Neural cell (in vitro differentiated cells): Measurements from ENCODE around the gene ATP5ME.

Source experiments
- EP300 ChIP-seq: fragments of 450-650 bp; conservative IDR thresholded peaks from 2 replicates; pipeline ENCODE4 v1.6.1; 2014; ENCODE audit warnings: antibody characterized with exemption, mild to moderate bottlenecking, moderate library complexity; ENCODE audit not compliant: poor library complexity, severe bottlenecking
- EZH2 ChIP-seq: fragments of 200-600, 300-800 bp; shearing (Covaris generic), sonication (generic); IDR thresholded peaks from 2 replicates; pipeline ENCODE4 v1.6.1; 2014; ENCODE audit warnings: antibody characterized with exemption, low read length, borderline replicate concordance, mild to moderate bottlenecking; ENCODE audit not compliant: insufficient read depth, poor library complexity, severe bottlenecking
- MXI1 ChIP-seq: fragments of 450-650 bp; conservative IDR thresholded peaks from 2 replicates; pipeline ENCODE4 v1.6.1; 2014; ENCODE audit warnings: antibody characterized with exemption, mild to moderate bottlenecking; ENCODE audit not compliant: poor library complexity, severe bottlenecking
- POLR2AphosphoS5 ChIP-seq: IDR thresholded peaks from 2 replicates; pipeline ENCODE4 v1.6.1; 2012
- RAD21 ChIP-seq: fragments of 450-650 bp; conservative IDR thresholded peaks from 2 replicates; pipeline ENCODE4 v1.6.1; 2014; ENCODE audit warnings: antibody characterized with exemption, mild to moderate bottlenecking, moderate library complexity
- TAF1 ChIP-seq: IDR thresholded peaks from 2 replicates; pipeline ENCODE4 v1.6.1; 2012; ENCODE audit warnings: low read depth
- TF ChIP-seq, protein P1 (sequence below): fragments of 450-650 bp; IDR thresholded peaks from 2 replicates; pipeline ENCODE4 v1.5.1; 2014; ENCODE audit warnings: antibody characterized with exemption, mild to moderate bottlenecking, moderate library complexity; ENCODE audit not compliant: poor library complexity, severe bottlenecking
- TF ChIP-seq, protein P2 (sequence below): IDR thresholded peaks from 2 replicates; pipeline ENCODE4 v1.6.1; 2012; ENCODE audit warnings: borderline replicate concordance

- TF ChIP-seq, protein P1, sequence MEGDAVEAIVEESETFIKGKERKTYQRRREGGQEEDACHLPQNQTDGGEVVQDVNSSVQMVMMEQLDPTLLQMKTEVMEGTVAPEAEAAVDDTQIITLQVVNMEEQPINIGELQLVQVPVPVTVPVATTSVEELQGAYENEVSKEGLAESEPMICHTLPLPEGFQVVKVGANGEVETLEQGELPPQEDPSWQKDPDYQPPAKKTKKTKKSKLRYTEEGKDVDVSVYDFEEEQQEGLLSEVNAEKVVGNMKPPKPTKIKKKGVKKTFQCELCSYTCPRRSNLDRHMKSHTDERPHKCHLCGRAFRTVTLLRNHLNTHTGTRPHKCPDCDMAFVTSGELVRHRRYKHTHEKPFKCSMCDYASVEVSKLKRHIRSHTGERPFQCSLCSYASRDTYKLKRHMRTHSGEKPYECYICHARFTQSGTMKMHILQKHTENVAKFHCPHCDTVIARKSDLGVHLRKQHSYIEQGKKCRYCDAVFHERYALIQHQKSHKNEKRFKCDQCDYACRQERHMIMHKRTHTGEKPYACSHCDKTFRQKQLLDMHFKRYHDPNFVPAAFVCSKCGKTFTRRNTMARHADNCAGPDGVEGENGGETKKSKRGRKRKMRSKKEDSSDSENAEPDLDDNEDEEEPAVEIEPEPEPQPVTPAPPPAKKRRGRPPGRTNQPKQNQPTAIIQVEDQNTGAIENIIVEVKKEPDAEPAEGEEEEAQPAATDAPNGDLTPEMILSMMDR: no peak
- TF ChIP-seq POLR2AphosphoS5: no peak
- no peak for TF ChIP-seq TAF1
- TF ChIP-seq EZH2: no peak
- TF ChIP-seq EP300: no peak
- TF ChIP-seq, protein P2, sequence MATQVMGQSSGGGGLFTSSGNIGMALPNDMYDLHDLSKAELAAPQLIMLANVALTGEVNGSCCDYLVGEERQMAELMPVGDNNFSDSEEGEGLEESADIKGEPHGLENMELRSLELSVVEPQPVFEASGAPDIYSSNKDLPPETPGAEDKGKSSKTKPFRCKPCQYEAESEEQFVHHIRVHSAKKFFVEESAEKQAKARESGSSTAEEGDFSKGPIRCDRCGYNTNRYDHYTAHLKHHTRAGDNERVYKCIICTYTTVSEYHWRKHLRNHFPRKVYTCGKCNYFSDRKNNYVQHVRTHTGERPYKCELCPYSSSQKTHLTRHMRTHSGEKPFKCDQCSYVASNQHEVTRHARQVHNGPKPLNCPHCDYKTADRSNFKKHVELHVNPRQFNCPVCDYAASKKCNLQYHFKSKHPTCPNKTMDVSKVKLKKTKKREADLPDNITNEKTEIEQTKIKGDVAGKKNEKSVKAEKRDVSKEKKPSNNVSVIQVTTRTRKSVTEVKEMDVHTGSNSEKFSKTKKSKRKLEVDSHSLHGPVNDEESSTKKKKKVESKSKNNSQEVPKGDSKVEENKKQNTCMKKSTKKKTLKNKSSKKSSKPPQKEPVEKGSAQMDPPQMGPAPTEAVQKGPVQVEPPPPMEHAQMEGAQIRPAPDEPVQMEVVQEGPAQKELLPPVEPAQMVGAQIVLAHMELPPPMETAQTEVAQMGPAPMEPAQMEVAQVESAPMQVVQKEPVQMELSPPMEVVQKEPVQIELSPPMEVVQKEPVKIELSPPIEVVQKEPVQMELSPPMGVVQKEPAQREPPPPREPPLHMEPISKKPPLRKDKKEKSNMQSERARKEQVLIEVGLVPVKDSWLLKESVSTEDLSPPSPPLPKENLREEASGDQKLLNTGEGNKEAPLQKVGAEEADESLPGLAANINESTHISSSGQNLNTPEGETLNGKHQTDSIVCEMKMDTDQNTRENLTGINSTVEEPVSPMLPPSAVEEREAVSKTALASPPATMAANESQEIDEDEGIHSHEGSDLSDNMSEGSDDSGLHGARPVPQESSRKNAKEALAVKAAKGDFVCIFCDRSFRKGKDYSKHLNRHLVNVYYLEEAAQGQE: no peak
- no peak for TF ChIP-seq MXI1
- TF ChIP-seq RAD21: no peak
Measured at GRCh38 chr4:708631-708933, 34.5 kb upstream of the ATP5ME start.
